GM18870 (cell line): ENCODE results near the gene FIBCD1.

Experiments
- ATAC-seq: cut with Tn5 transposase; IDR thresholded peaks from one replicate; pipeline ENCODE4 v1.9.1; 2021; ENCODE audit warnings: moderate library complexity; ENCODE audit not compliant: unreplicated experiment

The FIBCD1 gene

GRCh38 chr9:130884111-130884531, 54.9 kb downstream of the FIBCD1 start:
- ATAC-seq = no peak

GRCh38 chr9:130883479-130883878, 55.6 kb downstream of the FIBCD1 start:
- no peak for ATAC-seq

- no peak for ATAC-seq
Measured at GRCh38 chr9:130882696-130883225, 56.3 kb downstream of the FIBCD1 start.

GRCh38 chr9:130881516-130881915, 57.5 kb downstream of the FIBCD1 start:
- no peak for ATAC-seq

DNA sequence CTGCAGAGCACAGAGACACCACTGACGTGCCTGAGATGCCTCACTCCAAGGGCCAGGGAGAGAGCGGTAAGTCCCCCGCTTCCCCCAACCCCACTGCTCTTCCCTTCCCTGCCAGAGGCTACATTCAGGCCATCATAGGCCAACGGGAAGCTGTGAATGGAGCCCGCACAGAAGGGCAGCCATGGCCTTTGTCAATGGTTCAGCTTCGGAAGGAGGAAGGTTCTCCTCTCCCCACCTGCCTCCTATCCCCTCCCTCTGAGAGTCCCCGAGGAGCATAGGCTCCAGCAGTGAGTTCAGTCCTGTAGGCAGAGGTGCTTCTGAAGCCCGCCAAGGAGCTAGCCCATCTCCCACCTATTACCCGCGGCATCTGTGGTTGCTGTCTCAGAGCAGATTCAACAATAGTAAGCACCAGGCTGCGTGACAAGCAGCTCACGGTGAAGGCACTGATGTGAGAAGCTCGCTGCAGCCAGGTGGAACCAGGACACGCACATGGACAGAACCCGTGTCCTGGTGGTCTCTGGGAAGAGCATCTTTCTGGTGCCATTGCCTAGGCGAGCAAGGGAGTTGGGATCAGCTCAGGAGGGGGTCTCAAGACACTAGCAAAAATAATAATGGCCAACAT, 58.3 kb downstream of the FIBCD1 start:
- ATAC-seq = no peak

- no peak for ATAC-seq
Measured at GRCh38 chr9:130879863-130880411, 59.1 kb downstream of the FIBCD1 start.

GRCh38 chr9:130878295-130878694, 60.8 kb downstream of the FIBCD1 start:
- no peak for ATAC-seq

DNA sequence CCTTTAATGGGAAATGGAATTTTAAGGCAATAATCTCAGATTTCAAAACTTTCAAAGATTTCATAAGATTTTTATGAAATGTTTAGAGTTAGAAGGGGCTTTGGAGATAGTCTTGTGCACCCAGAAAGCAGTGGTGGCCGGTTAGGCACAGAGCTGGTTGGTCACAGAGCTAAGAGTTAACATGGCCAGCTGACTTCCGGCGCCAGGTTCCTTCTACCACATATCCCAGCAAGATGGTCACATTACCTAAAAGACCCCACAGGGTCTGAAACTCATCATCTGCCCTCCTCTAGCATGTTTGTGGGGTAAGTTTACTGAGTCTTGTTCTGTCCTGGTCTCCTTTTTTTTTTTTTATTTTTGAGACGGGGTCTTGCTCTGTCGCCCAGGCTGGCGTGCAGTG, 61.7 kb downstream of the FIBCD1 start:
- no peak for ATAC-seq

- no peak for ATAC-seq
Measured at GRCh38 chr9:130874783-130875182, 64.3 kb downstream of the FIBCD1 start.

- ATAC-seq = no peak
Measured at GRCh38 chr9:130873966-130874365, 65.1 kb downstream of the FIBCD1 start.

DNA sequence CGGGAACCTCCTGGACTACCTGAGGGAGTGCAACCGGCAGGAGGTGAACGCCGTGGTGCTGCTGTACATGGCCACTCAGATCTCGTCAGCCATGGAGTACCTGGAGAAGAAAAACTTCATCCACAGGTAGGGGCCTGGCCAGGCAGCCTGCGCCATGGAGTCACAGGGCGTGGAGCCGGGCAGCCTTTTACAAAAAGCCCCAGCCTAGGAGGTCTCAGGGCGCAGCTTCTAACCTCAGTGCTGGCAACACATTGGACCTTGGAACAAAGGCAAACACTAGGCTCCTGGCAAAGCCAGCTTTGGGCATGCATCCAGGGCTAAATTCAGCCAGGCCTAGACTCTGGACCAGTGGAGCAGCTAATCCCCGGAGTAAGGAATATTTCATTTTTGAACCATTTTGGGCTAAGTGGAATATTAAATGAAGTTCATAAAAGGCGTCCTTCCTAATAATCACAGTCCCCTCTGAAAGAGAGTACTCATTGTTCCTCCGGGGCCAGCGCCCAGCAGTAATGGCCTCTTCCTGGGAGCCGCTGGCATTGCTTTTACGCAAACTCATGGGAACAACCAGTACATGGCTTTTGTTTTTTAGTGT, 66.0 kb downstream of the FIBCD1 start:
- ATAC-seq = no peak

DNA sequence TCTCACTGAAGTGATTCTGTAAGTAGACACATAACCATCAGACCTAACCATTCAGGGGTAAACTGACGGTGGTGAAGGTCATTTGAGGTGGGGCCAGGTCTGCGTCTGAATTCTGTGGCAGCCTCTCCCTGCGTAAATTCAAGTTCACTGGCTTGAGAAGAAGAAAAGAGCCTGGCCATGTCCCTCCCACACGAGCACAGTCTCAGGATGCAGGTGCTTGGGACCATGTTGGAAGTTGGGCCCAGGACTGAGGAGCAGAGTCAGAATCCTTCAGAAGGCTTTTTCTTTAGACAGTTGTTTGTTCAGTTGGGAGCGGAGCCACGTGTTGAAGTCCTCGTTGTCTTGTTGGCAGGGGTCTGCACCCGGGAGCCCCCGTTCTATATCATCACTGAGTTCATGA, 66.5 kb downstream of the FIBCD1 start:
- no peak for ATAC-seq

GRCh38 chr9:130872093-130872492, 67.0 kb downstream of the FIBCD1 start:
- no peak for ATAC-seq

DNA sequence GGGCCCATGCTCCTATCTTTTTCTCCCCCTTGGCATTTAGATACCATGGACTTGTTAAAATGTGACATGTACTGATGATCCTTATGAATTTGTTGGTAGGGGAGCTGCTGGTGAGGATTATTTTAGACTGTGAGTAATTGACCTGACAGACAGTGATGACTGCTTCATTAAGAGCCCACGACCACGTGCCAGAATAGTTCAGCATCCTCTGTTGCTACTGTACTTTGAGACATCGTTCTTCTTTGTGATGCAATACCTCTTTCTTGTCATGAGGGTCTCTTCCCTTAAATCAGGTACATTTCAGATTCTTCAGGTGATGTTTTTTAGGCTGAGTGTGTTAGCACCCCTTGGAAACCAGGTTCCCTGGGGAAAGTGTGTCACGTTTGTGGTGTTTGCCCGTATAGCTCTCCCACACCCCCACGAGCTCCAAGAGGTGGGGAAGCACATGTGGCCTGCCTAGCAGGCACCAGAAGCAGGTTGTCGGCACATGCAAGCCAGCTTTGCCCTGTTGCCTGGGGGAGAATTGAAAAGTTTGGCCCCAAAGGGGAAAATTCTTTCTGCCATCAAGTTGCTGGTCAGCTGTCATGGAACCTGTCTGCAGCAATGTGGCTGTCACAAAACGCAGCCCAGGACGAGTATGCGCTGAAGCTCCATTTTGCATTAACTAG, 67.5 kb downstream of the FIBCD1 start:
- no peak for ATAC-seq

DNA sequence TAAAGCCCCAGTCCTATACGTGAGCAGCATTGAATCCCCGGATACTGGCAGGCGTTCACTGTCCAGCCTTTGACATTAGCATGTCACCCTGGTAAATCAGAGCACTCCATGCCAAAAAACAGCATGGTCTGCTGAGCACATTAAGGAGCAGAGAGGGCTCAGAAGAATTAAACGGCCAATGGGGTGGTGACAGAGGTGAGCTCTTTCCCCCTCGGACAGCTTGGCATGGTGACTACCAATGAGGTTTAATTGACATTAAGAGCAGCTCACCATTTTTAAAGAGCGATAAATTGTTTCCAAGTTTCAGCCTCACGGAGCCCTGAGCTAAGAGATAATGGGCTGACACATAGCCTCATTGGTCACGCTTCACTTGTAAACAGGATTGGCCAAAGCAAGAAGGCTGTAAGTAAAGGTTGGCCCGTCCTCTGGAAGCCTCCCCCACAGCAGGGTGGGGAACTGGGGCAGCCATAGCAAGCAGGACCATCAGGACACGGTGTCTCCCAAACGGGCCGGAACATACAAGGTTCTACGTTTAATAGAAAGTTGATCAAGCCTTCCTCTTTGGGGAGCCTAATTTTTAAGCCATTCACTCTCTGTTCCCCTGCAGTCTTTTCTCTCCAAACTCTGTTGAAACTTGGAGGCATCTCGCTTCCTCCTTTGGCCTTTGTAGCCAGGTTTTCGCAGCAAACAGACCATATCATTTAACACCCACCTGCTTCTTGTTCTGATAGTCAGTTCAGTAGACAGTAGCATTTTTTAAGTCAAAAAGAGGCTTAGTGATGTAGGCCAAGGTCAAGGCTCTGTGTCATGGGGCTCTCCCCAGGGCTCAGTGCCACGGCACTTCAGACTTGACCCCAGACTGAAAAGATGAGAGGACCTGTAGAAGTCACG, 68.3 kb downstream of the FIBCD1 start:
- no peak for ATAC-seq

DNA sequence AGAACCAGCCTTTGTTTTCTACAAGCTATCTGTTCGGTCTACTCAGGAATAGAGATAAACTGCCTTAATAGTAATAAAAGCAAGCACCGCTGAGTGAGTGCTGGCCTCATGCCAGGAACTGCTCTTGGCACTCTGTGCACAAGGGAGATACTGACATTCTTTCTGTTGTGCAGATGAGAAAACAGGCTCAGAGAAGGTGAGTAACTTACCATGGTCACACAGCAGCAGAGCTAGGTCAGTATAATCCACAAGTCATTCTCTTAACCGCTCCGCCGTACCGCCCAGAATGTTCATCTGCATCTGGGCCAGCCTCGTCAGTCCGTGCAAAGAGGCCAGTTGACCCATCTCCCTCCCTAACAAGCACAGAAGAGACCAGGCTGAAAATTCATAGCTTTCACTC, 69.8 kb downstream of the FIBCD1 start:
- no peak for ATAC-seq

- no peak for ATAC-seq
Measured at GRCh38 chr9:130868230-130868629, 70.8 kb downstream of the FIBCD1 start.

DNA sequence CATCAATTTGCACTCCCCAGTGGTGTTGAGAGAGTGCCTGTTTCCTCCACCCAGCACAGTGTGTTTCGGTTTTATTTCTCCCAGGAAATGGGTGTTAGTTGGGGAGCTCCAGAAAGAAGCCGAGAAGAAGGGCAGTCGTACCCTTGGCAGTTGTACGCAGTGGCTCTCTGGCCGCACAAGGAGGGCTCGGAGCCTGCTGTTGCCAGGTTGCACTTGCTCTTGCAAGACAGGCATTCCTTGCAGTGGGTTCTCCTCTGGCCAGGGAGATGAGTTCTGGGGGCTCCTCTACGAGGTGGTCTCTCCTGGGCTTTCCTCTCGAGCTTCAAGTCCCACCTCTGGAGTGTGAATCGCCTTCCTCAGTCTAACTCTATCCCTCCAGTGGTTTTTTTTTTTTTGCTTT, 71.5 kb downstream of the FIBCD1 start:
- no peak for ATAC-seq

GRCh38 chr9:130866474-130866965, 72.5 kb downstream of the FIBCD1 start:
- ATAC-seq = no peak

- ATAC-seq = no peak
Measured at GRCh38 chr9:130865921-130866320, 73.1 kb downstream of the FIBCD1 start.

DNA sequence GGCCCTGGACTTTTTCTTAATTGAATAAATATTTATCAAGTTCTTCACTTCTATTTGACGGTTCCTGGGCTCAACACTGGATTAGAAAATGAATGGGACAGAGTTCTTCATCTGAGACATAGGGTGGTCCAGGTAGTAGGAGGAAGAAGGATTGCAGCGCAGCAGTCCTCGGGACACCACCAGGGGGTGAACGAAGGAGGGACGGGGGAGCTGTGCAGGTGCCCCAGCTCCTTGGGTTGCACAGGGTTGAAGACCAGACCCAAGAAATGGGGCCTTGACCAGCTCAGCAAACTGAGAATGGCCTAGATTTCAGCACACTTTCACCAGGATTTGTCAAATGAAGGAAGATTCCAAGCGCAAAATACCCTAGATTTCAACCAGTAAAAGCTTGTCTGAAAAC, 74.5 kb downstream of the FIBCD1 start:
- no peak for ATAC-seq
